Breast epithelium (tissue), 4 donors: Measurements from ENCODE around the gene TSPAN11. TPM values are rescaled to one million over a fixed set of nuclear protein-coding genes. Genes with fewer than 3 reads are reported as not detected.

Experiments used
- DNase-seq, 2 donors: peaks; one replicate each; pipeline ENCODE4 v3.0.0-alpha.2; 2019; ENCODE audit warnings: low spot score in 2 of 2
- H3K27ac ChIP-seq, 2 donors: fragments of 200-600 bp; sonication (generic) in 1 of 2; one replicate each; pipeline ENCODE4 v1.5.1; 2016 to 2019; ENCODE audit warnings: mild to moderate bottlenecking in 1 of 2
- H3K27me3 ChIP-seq, 2 donors: fragments of 200-600 bp; sonication (generic) in 1 of 2; one replicate each; pipeline versions ENCODE4 v1.5.1 to v1.6.0; 2017 to 2019; ENCODE audit warnings: control low read depth in 1 of 2, mild to moderate bottlenecking in 1 of 2
- H3K36me3 ChIP-seq: fragments of 200-600 bp; one replicate; pipeline ENCODE4 v1.5.1; 2019
- H3K4me1 ChIP-seq, 2 donors: fragments of 200-600 bp; sonication (generic); one replicate each; pipeline ENCODE4 v1.5.1; 2016 to 2019; ENCODE audit warnings: control low read depth in 1 of 2
- H3K4me3 ChIP-seq, 3 donors: fragments of 200-600 bp; sonication (generic); 1 replicate in 2 of 3; 2 replicates in 1 of 3; pipeline ENCODE4 v1.5.1; 2016 to 2019; ENCODE audit warnings: mild to moderate bottlenecking in 3 of 3, moderate library complexity in 2 of 3
- H3K9me3 ChIP-seq, 2 donors: fragments of 200-600 bp; sonication (generic) in 1 of 2; one replicate each; pipeline ENCODE4 v1.5.1; 2016 to 2019; ENCODE audit warnings: control low read depth in 1 of 2
- POLR2A ChIP-seq: fragments of 450-650 bp; IDR thresholded peaks from one replicate; pipeline ENCODE4 v1.6.1; 2016; ENCODE audit warnings: antibody characterized with exemption, mild to moderate bottlenecking, moderate library complexity
- POLR2AphosphoS5 ChIP-seq, 3 donors: sonication (generic); formaldehyde crosslinking; IDR thresholded peaks; one replicate each; pipeline ENCODE4 v1.6.1; 2017; ENCODE audit warnings: antibody characterized with exemption in 3 of 3
- intact Hi-C: fragments of 100-400 bp; cut with DNase I; formaldehyde crosslinking; loops from one replicate; pipeline ENCODE4 v1.15.1; 2023; ENCODE audit warnings: low total_unique reads
- total RNA-seq, 3 donors: library from RNA; depleted of rRNA; stranded (reverse); fragments of >200 nt; gene quantifications; one replicate each; pipeline ENCODE4 v1.1.0, GENCODE V29; 2016
- TF ChIP-seq, protein P1 (sequence below), 3 donors: fragments of 450-650 bp; IDR thresholded peaks; one replicate each; pipeline ENCODE4 v1.5.1; 2016 to 2017; ENCODE audit warnings: antibody characterized with exemption in 3 of 3, mild to moderate bottlenecking in 3 of 3, moderate library complexity in 3 of 3

TSPAN11 gene
- total RNA-seq, 3 donors from 2014 or later, result 0.48 to 1.3 (median 0.73) TPM

DNA sequence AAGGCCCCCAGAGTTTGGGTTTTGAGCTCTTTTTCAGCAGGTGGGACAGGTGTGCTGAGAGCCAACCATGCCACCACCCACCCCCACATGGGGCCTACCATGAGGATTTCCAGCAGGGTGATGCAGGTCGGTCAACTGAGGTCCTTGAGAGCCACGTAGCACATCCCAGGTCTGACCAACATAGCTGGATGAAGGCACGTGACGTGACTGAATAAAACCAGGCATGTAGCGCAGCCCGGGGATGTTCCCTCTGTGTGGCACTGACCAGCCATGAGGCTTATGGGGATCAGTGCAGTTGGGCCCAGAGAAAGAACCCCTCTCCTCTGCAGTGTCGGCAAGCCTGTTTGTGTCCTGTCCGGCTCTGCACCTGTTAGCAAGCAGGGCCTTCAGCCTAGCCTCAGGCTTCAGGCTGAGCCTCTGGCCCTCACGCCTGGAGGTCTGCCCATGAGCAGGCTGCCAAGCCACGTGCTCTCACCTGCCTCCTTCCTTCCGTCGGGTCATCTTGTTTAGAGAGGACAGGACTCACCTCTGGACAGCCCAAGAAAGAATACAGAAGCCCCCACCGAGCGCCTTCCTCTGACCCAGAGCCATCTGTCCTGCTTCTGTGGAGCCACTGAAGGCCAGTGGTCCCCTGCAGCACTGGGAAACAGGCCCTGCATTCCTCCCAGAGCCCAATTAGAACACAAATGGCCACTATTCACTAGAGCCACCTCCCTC is 38.5 kb downstream of the TSPAN11 start:
- Histone ChIP-seq H3K27me3 (no peaks in the 10 kb centered on the region), H3K4me3 (no peak overlapping the region), H3K36me3 (no peaks in the 10 kb centered on the region), H3K9me3 (no peaks in the 10 kb centered on the region), H3K4me1 (no peaks in the 10 kb centered on the region), H3K27ac (no peak overlapping the region)
- intact Hi-C loops, result no loop called here
- TF ChIP-seq POLR2AphosphoS5 (IDR thresholded peaks at IDR 0.05), result no peak
- TF ChIP-seq, protein P1, sequence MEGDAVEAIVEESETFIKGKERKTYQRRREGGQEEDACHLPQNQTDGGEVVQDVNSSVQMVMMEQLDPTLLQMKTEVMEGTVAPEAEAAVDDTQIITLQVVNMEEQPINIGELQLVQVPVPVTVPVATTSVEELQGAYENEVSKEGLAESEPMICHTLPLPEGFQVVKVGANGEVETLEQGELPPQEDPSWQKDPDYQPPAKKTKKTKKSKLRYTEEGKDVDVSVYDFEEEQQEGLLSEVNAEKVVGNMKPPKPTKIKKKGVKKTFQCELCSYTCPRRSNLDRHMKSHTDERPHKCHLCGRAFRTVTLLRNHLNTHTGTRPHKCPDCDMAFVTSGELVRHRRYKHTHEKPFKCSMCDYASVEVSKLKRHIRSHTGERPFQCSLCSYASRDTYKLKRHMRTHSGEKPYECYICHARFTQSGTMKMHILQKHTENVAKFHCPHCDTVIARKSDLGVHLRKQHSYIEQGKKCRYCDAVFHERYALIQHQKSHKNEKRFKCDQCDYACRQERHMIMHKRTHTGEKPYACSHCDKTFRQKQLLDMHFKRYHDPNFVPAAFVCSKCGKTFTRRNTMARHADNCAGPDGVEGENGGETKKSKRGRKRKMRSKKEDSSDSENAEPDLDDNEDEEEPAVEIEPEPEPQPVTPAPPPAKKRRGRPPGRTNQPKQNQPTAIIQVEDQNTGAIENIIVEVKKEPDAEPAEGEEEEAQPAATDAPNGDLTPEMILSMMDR (IDR thresholded peaks at IDR 0.05), result no peak
- TF ChIP-seq POLR2A, result no peak
- DNase-seq, result no peak

DNA sequence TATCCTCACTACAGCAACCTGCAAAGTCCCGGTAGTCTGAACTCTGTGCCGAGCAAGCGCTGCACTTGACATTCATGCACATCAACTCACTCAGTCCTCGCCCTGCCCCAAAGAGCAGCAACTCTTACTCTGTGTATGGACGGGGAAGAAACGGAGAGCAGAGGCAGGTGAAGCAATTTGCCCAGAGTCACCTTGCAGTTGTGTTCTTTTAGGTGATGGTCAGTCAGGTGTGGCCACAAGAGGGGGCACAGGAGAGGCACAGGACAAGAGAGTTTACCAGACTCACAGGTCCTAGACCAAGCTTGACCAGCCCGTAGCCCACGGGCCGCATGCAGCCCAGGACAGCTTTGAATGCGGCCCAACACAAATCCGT is 39.1 kb downstream of the TSPAN11 start:
- Histone ChIP-seq H3K27ac (no peak overlapping the region), H3K27me3 (no peaks in the 10 kb centered on the region), H3K4me3 (no peak overlapping the region), H3K36me3 (no peaks in the 10 kb centered on the region), H3K9me3 (no peaks in the 10 kb centered on the region), H3K4me1 (peaks cover 0 to 3% of the 10 kb centered on the region in 2 donors)
- DNase-seq, result no peak
- TF ChIP-seq POLR2A (no peak), POLR2AphosphoS5 (IDR thresholded peaks at IDR 0.05) (no peak)
- TF ChIP-seq, protein P1 (IDR thresholded peaks at IDR 0.05), result no peak
- intact Hi-C loops, result no loop called here

DNA sequence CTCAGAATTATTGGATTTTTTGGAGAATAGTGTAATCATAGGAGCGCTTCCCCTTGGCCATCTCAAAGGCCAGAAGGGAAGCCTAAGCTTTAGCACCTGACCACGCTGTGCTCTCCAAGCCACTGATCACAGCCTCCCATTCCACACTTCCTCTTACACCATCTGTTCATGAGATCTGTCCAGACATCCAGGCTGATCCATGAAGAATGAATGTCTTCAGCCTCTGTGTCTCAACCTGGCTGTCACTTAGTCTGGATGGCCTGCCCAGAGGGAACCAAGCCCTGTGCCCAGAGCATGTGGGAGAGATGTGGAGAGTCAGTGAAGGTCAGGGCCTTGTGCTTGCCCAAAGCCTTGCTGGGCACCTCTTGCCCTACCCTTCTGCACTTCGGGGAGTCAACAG is 40.5 kb downstream of the TSPAN11 start:
- no peaks in the 10 kb centered on the region for H3K9me3 ChIP-seq
- intact Hi-C loops, result no loop called here
- TF ChIP-seq, protein P1 (IDR thresholded peaks at IDR 0.05), result no peak
- TF ChIP-seq POLR2AphosphoS5 (IDR thresholded peaks at IDR 0.05), result no peak
- no peak for TF ChIP-seq POLR2A

DNA sequence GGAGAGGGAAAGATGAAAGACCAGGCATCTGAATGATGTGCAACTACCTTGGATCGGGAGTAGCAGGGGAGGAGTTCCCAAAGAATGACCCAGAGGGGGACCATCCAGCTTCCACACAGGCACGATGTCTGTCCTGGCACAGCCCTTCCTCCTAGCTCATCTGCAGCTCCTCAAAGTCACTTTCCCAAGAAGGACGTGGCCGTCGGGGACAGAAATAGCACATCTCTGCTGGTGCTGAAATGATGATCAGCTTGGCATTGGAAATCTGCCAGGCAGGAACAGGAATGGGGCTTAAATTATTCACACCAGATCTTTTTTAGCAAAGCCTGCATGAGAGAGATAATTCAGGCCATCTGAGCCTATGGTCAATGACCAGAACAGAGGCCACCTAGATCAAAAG is 41.7 kb downstream of the TSPAN11 start:
- Histone ChIP-seq H3K27ac (no peak overlapping the region), H3K9me3 (no peaks in the 10 kb centered on the region), H3K4me3 (no peak overlapping the region), H3K4me1 (peaks cover 0 to 3% of the 10 kb centered on the region in 2 donors), H3K36me3 (no peaks in the 10 kb centered on the region), H3K27me3 (no peaks in the 10 kb centered on the region)
- intact Hi-C loops, result no loop called here
- TF ChIP-seq POLR2A (no peak), POLR2AphosphoS5 (IDR thresholded peaks at IDR 0.05) (no peak)
- TF ChIP-seq, protein P1 (IDR thresholded peaks at IDR 0.05), result no peak
- DNase-seq, result no peak

More for the DNA sequence above, 40.5 kb downstream of the TSPAN11 start:
- Histone ChIP-seq H3K4me1 (peaks cover 0 to 3% of the 10 kb centered on the region in 2 donors), H3K4me3 (no peak overlapping the region), H3K36me3 (no peaks in the 10 kb centered on the region), H3K27ac (no peak overlapping the region), H3K27me3 (no peaks in the 10 kb centered on the region)
- DNase-seq, result no peak

DNA sequence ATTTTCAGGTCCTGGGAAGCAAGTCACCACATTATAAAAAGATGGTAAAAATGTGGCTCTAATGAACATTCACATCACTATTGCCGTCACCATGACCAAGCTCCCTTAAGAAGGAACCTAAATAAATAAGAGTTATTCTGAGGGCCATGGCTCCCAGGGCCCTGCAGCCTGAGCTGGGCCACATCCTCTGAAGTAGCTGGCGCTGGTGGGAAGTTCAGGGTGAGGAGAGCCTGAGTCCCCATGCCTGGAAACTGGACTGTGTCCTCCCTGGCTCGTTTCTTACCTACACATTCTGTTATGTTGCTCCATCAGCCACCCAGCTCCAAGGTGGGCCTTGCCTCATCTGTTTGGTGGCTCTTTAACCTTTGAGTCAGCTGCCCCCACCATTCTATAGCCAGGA is 42.5 kb downstream of the TSPAN11 start:
- Histone ChIP-seq H3K27me3 (no peaks in the 10 kb centered on the region), H3K4me3 (no peak overlapping the region), H3K9me3 (no peaks in the 10 kb centered on the region), H3K4me1 (peaks cover 0 to 3% of the 10 kb centered on the region in 2 donors), H3K36me3 (no peaks in the 10 kb centered on the region), H3K27ac (no peak overlapping the region)
- no peak for DNase-seq
- intact Hi-C loops, result no loop called here
- TF ChIP-seq POLR2AphosphoS5 (IDR thresholded peaks at IDR 0.05), result no peak
- TF ChIP-seq POLR2A, result no peak
- TF ChIP-seq, protein P1 (IDR thresholded peaks at IDR 0.05), result no peak
